HFFc6 (cell line): ENCODE data around the gene ZNF322. TPM values are rescaled to one million over a fixed set of nuclear protein-coding genes. Genes with fewer than 3 reads are reported as not detected.

Experiments used
- DNase-seq: peaks from one replicate; pipeline ENCODE4 v3.0.0-alpha.2; 2018
- H3K27ac Mint-ChIP-seq: 2 replicates; pipeline ENCODE4 v1.8.0; 2020; ENCODE audit warnings: mild to moderate bottlenecking, mixed read lengths
- H3K27me3 Mint-ChIP-seq: 2 replicates; pipeline ENCODE4 v1.8.0; 2021; ENCODE audit warnings: mild to moderate bottlenecking, moderate library complexity, mixed read lengths; ENCODE audit not compliant: insufficient read depth
- H3K36me3 Mint-ChIP-seq: 2 replicates; pipeline ENCODE4 v1.8.0; 2021; ENCODE audit warnings: low read depth, mixed read lengths
- H3K4me1 Mint-ChIP-seq: 2 replicates; pipeline ENCODE4 v1.8.0; 2020; ENCODE audit warnings: low read depth, mixed read lengths
- H3K4me3 Mint-ChIP-seq: 2 replicates; pipeline ENCODE4 v1.8.0; 2020; ENCODE audit warnings: mild to moderate bottlenecking, moderate library complexity, mixed read lengths
- H3K9me3 Mint-ChIP-seq: 2 replicates; pipeline ENCODE4 v1.8.0; 2020; ENCODE audit warnings: mild to moderate bottlenecking, mixed read lengths
- CTCF ChIP-seq: fragments of 200-600 bp; sonication (generic); IDR thresholded peaks from 2 replicates; pipeline ENCODE4 v1.5.0; 2021; ENCODE audit warnings: antibody characterized with exemption, mild to moderate bottlenecking
- total RNA-seq, 6 experiments: library from RNA; stranded (reverse); fragmentation: NEBNext Ultra II Directional; extraction: Animal tissue kit (Norgen Biotek cat#: 25700); gene quantifications; 2 replicates in 1 of 6; 3 replicates in 5 of 6; pipeline ENCODE4 v1.2.3, GENCODE V29; 2021

The ZNF322 gene
- total RNA-seq, 6 experiments from 2014 or later: 15.1 to 17.7 (median 16.3) TPM

- H3K4me1 Mint-ChIP-seq: no peaks in the 10 kb centered on the region
- DNase-seq: no peak
- H3K9me3 Mint-ChIP-seq: peaks cover 70% of the 10 kb centered on the region
- H3K27me3 Mint-ChIP-seq: no peaks in the 10 kb centered on the region; the same call in 1 of the 2 replicates
- peaks cover 71% of the 10 kb centered on the region for H3K36me3 Mint-ChIP-seq
- no peak overlapping the region for H3K4me3 Mint-ChIP-seq
- no peak overlapping the region for H3K27ac Mint-ChIP-seq
- no peak for TF ChIP-seq CTCF
Observed at GRCh38 chr6:26640806-26641205, 18.7 kb downstream of the ZNF322 start.

GRCh38 chr6:26629359-26629758 lies 30.2 kb downstream of the ZNF322 start:
- peaks cover 37% of the 10 kb centered on the region for H3K36me3 Mint-ChIP-seq
- H3K4me1 Mint-ChIP-seq: no peaks in the 10 kb centered on the region
- H3K27me3 Mint-ChIP-seq: no peaks in the 10 kb centered on the region
- no peak for TF ChIP-seq CTCF
- peaks cover 47% of the 10 kb centered on the region for H3K9me3 Mint-ChIP-seq
- no peak overlapping the region for H3K4me3 Mint-ChIP-seq
- H3K27ac Mint-ChIP-seq: no peak overlapping the region
- DNase-seq: no peak

- Mint-ChIP-seq H3K36me3 (peaks cover 22% of the 10 kb centered on the region), H3K27ac (no peak overlapping the region), H3K4me1 (no peaks in the 10 kb centered on the region), H3K4me3 (no peak overlapping the region), H3K9me3 (peaks cover 34% of the 10 kb centered on the region), H3K27me3 (no peaks in the 10 kb centered on the region)
- TF ChIP-seq CTCF: no peak
- DNase-seq: no peak
Observed at GRCh38 chr6:26627843-26628242, 31.7 kb downstream of the ZNF322 start.

- Mint-ChIP-seq H3K36me3 (peaks cover 9% of the 10 kb centered on the region), H3K4me3 (no peak overlapping the region), H3K27ac (no peak overlapping the region), H3K4me1 (no peaks in the 10 kb centered on the region), H3K27me3 (no peaks in the 10 kb centered on the region), H3K9me3 (peaks cover 24% of the 10 kb centered on the region)
- no peak for TF ChIP-seq CTCF
- DNase-seq: no peak
Observed at GRCh38 chr6:26624557-26624956, 35.0 kb downstream of the ZNF322 start.

DNA sequence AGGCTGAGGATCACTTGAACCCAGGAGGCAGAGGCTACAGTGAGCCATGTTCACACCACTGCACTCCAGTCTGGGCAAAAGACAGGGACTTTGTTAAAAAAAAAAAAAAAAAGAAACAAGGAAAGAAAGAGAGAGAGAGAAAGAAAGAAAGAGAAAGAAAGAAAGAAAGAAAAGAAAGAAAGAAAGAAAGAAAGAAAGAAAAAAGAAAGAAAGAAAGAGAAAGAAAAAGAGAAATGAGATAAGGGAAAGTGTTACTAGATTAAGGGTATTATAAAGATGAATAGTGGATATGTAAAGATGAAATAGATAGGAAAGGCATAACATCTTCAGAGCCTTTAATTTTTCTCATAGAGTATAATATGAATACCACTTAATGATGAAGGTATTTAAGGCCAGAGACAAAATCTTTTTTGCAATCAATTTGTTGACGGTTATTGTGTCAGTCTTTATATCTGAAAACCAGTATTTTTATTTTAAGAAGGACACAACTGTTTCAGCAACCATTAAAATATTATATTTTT lies 36.1 kb downstream of the ZNF322 start:
- DNase-seq: no peak
- H3K27ac Mint-ChIP-seq: no peak overlapping the region
- no peak overlapping the region for H3K4me3 Mint-ChIP-seq
- H3K4me1 Mint-ChIP-seq: no peaks in the 10 kb centered on the region
- H3K36me3 Mint-ChIP-seq: peaks cover 9% of the 10 kb centered on the region
- peaks cover 21% of the 10 kb centered on the region for H3K9me3 Mint-ChIP-seq
- no peak for TF ChIP-seq CTCF
- no peaks in the 10 kb centered on the region for H3K27me3 Mint-ChIP-seq
